Islet precursor cell (in vitro differentiated cells): ENCODE results near the gene TMCC3.
"Not testable (repeated sequence)": the region's sequence is repeated elsewhere in the genome, so short reads cannot be mapped to it uniquely, and the experiment has no call there.

Experiments used
- DNase-seq: peaks from one replicate; pipeline ENCODE4 v3.0.0-alpha.2; 2018

Gene TMCC3

GRCh38 chr12:94633401-94633800 lies 17.0 kb downstream of the TMCC3 start:
- no peak for DNase-seq

GRCh38 chr12:94631058-94631457 lies 19.3 kb downstream of the TMCC3 start:
- no peak for DNase-seq

GRCh38 chr12:94628819-94629472 lies 21.4 kb downstream of the TMCC3 start:
- no peak for DNase-seq

- DNase-seq: no peak
Measured at GRCh38 chr12:94628369-94628768, 22.0 kb downstream of the TMCC3 start.

GRCh38 chr12:94625531-94625930 lies 24.8 kb downstream of the TMCC3 start:
- DNase-seq: no peak

GRCh38 chr12:94623161-94623920 lies 27.0 kb downstream of the TMCC3 start:
- no peak for DNase-seq

GRCh38 chr12:94622475-94622874 lies 27.9 kb downstream of the TMCC3 start:
- no peak for DNase-seq

- no peak for DNase-seq
Measured at GRCh38 chr12:94621662-94622359, 28.5 kb downstream of the TMCC3 start.

- DNase-seq: no peak
Measured at GRCh38 chr12:94620621-94621020, 29.7 kb downstream of the TMCC3 start.

- peak; percentile 88 for DNase-seq
Measured at GRCh38 chr12:94618995-94619695, 31.2 kb downstream of the TMCC3 start.

GRCh38 chr12:94617101-94617500 lies 33.3 kb downstream of the TMCC3 start:
- DNase-seq: peak; percentile 66

GRCh38 chr12:94616203-94616729 lies 34.1 kb downstream of the TMCC3 start:
- DNase-seq: peak; percentile 88

- DNase-seq: peak; percentile 95
Measured at GRCh38 chr12:94615260-94616181, 34.8 kb downstream of the TMCC3 start.

- DNase-seq: peak; percentile 98
Measured at GRCh38 chr12:94614288-94614721, 36.1 kb downstream of the TMCC3 start.

GRCh38 chr12:94609917-94610443 lies 40.4 kb downstream of the TMCC3 start:
- no peak for DNase-seq

GRCh38 chr12:94606810-94607209 lies 43.5 kb downstream of the TMCC3 start:
- not testable (repeated sequence) for DNase-seq

GRCh38 chr12:94604366-94604698 lies 46.0 kb downstream of the TMCC3 start:
- DNase-seq: no peak

- no peak for DNase-seq
Measured at GRCh38 chr12:94603434-94604365, 46.7 kb downstream of the TMCC3 start.

- DNase-seq: no peak
Measured at GRCh38 chr12:94602024-94602423, 48.3 kb downstream of the TMCC3 start.

- not testable (repeated sequence) for DNase-seq
Measured at GRCh38 chr12:94601307-94601706, 49.0 kb downstream of the TMCC3 start.
